HEK293 (cell line): ENCODE measurements around the gene SLK.

Source experiments
- CTCF ChIA-PET: fragments of 350-600 bp; formaldehyde crosslinking; extraction: SDS; loops from one replicate; lab custom pipeline; 2021; ENCODE audit warnings: antibody characterized with exemption; lab: Yijun Ruan, JAX
- POLR2A ChIA-PET: fragments of 300-600 bp; formaldehyde crosslinking; extraction: SDS; loops from one replicate; lab custom pipeline; 2020; ENCODE audit warnings: antibody characterized with exemption, inconsistent platforms; lab: Yijun Ruan, JAX
- H3K27ac ChIP-seq: fragments of 200-500 bp; sonication (Bioruptor generic); 2 replicates; pipeline ENCODE4 v1.5.1; 2014; ENCODE audit warnings: low read depth, low read length, control low read depth, inconsistent platforms; ENCODE audit errors: extremely low read depth
- H3K36me3 ChIP-seq, 2 experiments: fragments of 200-500 bp in 1 of 2; sonication (Bioruptor generic) in 1 of 2; 1 replicate in 1 of 2; 2 replicates in 1 of 2; pipeline ENCODE4 v1.5.1; 2014 to 2017; ENCODE audit warnings: inconsistent platforms in 2 of 2, low read length in 2 of 2; ENCODE audit not compliant: control insufficient read depth in 2 of 2, insufficient read depth in 1 of 2
- H3K4me1 ChIP-seq: fragments of 200-500 bp; sonication (Bioruptor generic); 2 replicates; pipeline ENCODE4 v1.5.1; 2014; ENCODE audit warnings: mild to moderate bottlenecking, low read length, inconsistent platforms; ENCODE audit not compliant: control insufficient read depth, insufficient read depth
- H3K4me3 ChIP-seq: 2 replicates; pipeline ENCODE4 v1.5.1; 2011; ENCODE audit warnings: low read depth, mild to moderate bottlenecking, control low read depth, low read length, moderate library complexity
- H3K9me3 ChIP-seq: fragments of 200-500 bp; sonication (Bioruptor generic); 2 replicates; pipeline ENCODE4 v1.5.1; 2014; ENCODE audit warnings: low read depth, low read length, inconsistent platforms; ENCODE audit not compliant: control insufficient read depth, insufficient read depth
- GFI1B ChIP-seq: fragments of 450-650 bp; formaldehyde crosslinking; IDR thresholded peaks from 2 replicates; pipeline ENCODE4 v1.5.1; 2016; ENCODE audit warnings: missing biosample characterization, missing genetic modification characterization
- IKZF3 ChIP-seq: fragments of 450-650 bp; IDR thresholded peaks from 2 replicates; pipeline ENCODE4 v1.5.0; 2018; ENCODE audit warnings: missing biosample characterization, mild to moderate bottlenecking, missing genetic modification characterization, moderate library complexity
- KLF7 ChIP-seq: fragments of 450-650 bp; formaldehyde crosslinking; IDR thresholded peaks from 2 replicates; pipeline ENCODE4 v1.5.1; 2016; ENCODE audit warnings: missing biosample characterization, missing genetic modification characterization, borderline replicate concordance
- PRDM1 ChIP-seq: fragments of 450-650 bp; formaldehyde crosslinking; IDR thresholded peaks from 2 replicates; pipeline ENCODE4; 2016; ENCODE audit warnings: missing biosample characterization, missing genetic modification characterization
- SALL2 ChIP-seq: fragments of 450-650 bp; formaldehyde crosslinking; IDR thresholded peaks from 2 replicates; pipeline ENCODE4 v1.5.0; 2017; ENCODE audit warnings: missing biosample characterization, mild to moderate bottlenecking, missing genetic modification characterization, borderline replicate concordance
- SP3 ChIP-seq: fragments of 450-650 bp; formaldehyde crosslinking; IDR thresholded peaks from 2 replicates; pipeline ENCODE4 v1.5.1; 2016; ENCODE audit warnings: missing biosample characterization, missing genetic modification characterization
- ZFP41 ChIP-seq: fragments of 450-650 bp; formaldehyde crosslinking; IDR thresholded peaks from 2 replicates; pipeline ENCODE4 v1.5.1; 2016; ENCODE audit warnings: missing biosample characterization, missing genetic modification characterization, borderline replicate concordance
- ZNF112 ChIP-seq: fragments of 450-650 bp; formaldehyde crosslinking; IDR thresholded peaks from 2 replicates; pipeline ENCODE4 v1.5.0; 2017; ENCODE audit warnings: missing biosample characterization, missing genetic modification characterization
- ZNF140 ChIP-seq: fragments of 450-650 bp; formaldehyde crosslinking; IDR thresholded peaks from 2 replicates; pipeline ENCODE4 v1.5.1; 2016; ENCODE audit warnings: missing biosample characterization, missing genetic modification characterization
- ZNF211 ChIP-seq: fragments of 450-650 bp; formaldehyde crosslinking; IDR thresholded peaks from 2 replicates; pipeline ENCODE4 v1.5.1; 2016; ENCODE audit warnings: low read depth, missing biosample characterization, missing genetic modification characterization
- ZNF292 ChIP-seq: fragments of 450-650 bp; formaldehyde crosslinking; IDR thresholded peaks from 2 replicates; pipeline ENCODE4 v1.5.1; 2016; ENCODE audit warnings: low read depth, missing biosample characterization, missing genetic modification characterization, borderline replicate concordance
- ZNF335 ChIP-seq: fragments of 450-650 bp; formaldehyde crosslinking; conservative IDR thresholded peaks from 2 replicates; pipeline ENCODE4 v1.5.1; 2016; ENCODE audit warnings: missing biosample characterization, missing genetic modification characterization
- ZNF341 ChIP-seq: fragments of 450-650 bp; formaldehyde crosslinking; IDR thresholded peaks from 2 replicates; pipeline ENCODE4; 2016; ENCODE audit warnings: low read depth, missing biosample characterization, missing genetic modification characterization
- ZNF426 ChIP-seq: fragments of 450-650 bp; formaldehyde crosslinking; IDR thresholded peaks from 2 replicates; pipeline ENCODE4 v1.5.1; 2017; ENCODE audit warnings: missing biosample characterization, missing genetic modification characterization, mild to moderate bottlenecking, inconsistent platforms, moderate library complexity
- ZNF514 ChIP-seq: fragments of 450-650 bp; formaldehyde crosslinking; IDR thresholded peaks from 2 replicates; pipeline ENCODE4 v1.5.1; 2016; ENCODE audit warnings: missing biosample characterization, missing genetic modification characterization
- ZNF549 ChIP-seq: fragments of 450-650 bp; IDR thresholded peaks from 2 replicates; pipeline ENCODE4 v1.5.1; 2018; ENCODE audit warnings: missing biosample characterization, missing genetic modification characterization, mild to moderate bottlenecking, inconsistent platforms, moderate library complexity
- ZNF571 ChIP-seq: fragments of 450-650 bp; formaldehyde crosslinking; IDR thresholded peaks from 2 replicates; pipeline ENCODE4 v1.5.0; 2017; ENCODE audit warnings: missing biosample characterization, missing genetic modification characterization
- ZNF658 ChIP-seq: fragments of 450-650 bp; formaldehyde crosslinking; IDR thresholded peaks from 2 replicates; pipeline ENCODE4; 2016; ENCODE audit warnings: missing biosample characterization, missing genetic modification characterization
- ZNF660 ChIP-seq: fragments of 450-650 bp; IDR thresholded peaks from 2 replicates; pipeline ENCODE4 v1.5.1; 2018; ENCODE audit warnings: missing biosample characterization, mild to moderate bottlenecking, missing genetic modification characterization
- ZNF792 ChIP-seq: fragments of 450-650 bp; formaldehyde crosslinking; IDR thresholded peaks from 2 replicates; pipeline ENCODE4 v1.5.1; 2016; ENCODE audit warnings: missing biosample characterization, missing genetic modification characterization
- ZSCAN23 ChIP-seq: fragments of 450-650 bp; formaldehyde crosslinking; IDR thresholded peaks from 2 replicates; pipeline ENCODE4 v1.5.1; 2016; ENCODE audit warnings: missing biosample characterization, missing genetic modification characterization
- TF ChIP-seq, protein P1 (sequence below): fragments of 450-650 bp; formaldehyde crosslinking; IDR thresholded peaks from 2 replicates; pipeline ENCODE4 v1.5.1; 2017; ENCODE audit warnings: missing biosample characterization, missing genetic modification characterization
- TF ChIP-seq, protein P2 (sequence below): fragments of 450-650 bp; formaldehyde crosslinking; IDR thresholded peaks from 2 replicates; pipeline ENCODE4 v1.5.0; 2017; ENCODE audit warnings: missing biosample characterization, missing genetic modification characterization, borderline replicate concordance
- TF ChIP-seq, protein P3 (sequence below): fragments of 450-650 bp; formaldehyde crosslinking; IDR thresholded peaks from 2 replicates; pipeline ENCODE4 v1.5.1; 2016; ENCODE audit warnings: missing biosample characterization, missing genetic modification characterization, borderline replicate concordance
- TF ChIP-seq, protein P4 (sequence below): fragments of 450-650 bp; formaldehyde crosslinking; IDR thresholded peaks from 2 replicates; pipeline ENCODE4 v1.5.1; 2016; ENCODE audit warnings: missing biosample characterization, missing genetic modification characterization

Gene SLK

DNA sequence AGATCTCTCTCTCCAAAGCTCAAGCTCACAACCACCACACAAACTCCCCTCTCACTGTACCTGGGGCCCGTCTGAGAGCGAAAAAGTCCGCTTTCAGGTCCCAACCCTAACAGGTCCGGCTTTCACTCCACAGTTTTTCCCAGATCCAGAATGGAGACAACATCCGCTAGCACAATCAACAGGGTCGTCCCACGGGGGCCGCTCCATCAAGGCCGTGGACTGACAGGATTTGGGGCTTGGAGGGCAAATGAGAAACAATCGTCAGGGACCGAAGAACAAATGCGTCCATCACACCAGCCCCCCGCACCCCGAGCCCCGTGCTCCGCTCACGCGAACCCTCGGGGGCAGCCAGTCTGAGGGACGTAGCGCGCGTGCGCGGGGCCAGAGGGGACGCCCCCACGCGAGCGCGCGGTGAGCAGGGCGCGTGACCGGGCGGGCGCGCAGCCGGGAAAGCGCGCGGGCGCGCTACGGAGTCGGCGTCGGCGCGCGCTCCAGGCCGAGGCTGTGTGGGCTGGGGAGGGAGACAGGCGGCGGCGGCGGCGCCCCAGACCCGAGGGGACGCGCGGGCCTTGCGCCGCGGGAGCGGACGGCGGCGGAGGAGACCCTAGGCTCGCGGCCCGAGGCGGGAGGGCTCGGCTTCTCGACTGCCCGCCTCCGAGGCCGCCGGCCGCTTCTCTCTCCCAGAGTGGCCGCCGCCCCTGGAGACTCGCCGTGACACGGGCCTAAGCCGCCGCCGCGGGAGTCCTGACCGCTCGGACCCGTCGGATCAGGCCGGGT lies at the start of gene SLK:
SLK (plus strand) TSS at position 470 of the 777 bp plus-strand sequence. CDS start 606 bp downstream, outside the sequence.
- POLR2A ChIA-PET: interaction anchor here (0.6 kb wide), 2 partner anchors 53 to 269 kb away, joined by 3 to 5 read pairs; no protein-coding TSS in a partner anchor
- CTCF ChIA-PET: interaction anchor here (0.6 to 1.4 kb wide), 4 partner anchors 16 to 265 kb away, joined by 3 to 5 read pairs (median 3); no protein-coding TSS in a partner anchor
- TF ChIP-seq ZFP41: no peak
- no peak for TF ChIP-seq ZNF341 (tag by site-specific recombination)
- TF ChIP-seq, protein P1, sequence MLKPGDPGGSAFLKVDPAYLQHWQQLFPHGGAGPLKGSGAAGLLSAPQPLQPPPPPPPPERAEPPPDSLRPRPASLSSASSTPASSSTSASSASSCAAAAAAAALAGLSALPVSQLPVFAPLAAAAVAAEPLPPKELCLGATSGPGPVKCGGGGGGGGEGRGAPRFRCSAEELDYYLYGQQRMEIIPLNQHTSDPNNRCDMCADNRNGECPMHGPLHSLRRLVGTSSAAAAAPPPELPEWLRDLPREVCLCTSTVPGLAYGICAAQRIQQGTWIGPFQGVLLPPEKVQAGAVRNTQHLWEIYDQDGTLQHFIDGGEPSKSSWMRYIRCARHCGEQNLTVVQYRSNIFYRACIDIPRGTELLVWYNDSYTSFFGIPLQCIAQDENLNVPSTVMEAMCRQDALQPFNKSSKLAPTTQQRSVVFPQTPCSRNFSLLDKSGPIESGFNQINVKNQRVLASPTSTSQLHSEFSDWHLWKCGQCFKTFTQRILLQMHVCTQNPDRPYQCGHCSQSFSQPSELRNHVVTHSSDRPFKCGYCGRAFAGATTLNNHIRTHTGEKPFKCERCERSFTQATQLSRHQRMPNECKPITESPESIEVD: no peak
- TF ChIP-seq ZNF660 (tag by site-specific recombination): peak; percentile 50; the same call in 1 of the 2 replicates
- TF ChIP-seq ZSCAN23 (tag by site-specific recombination): 0 out of 2 replicates have a peak, but pooled peaks have one; percentile 24
- no peak for TF ChIP-seq SALL2
- TF ChIP-seq PRDM1 (tag by site-specific recombination): peak; percentile 80
- no peak for TF ChIP-seq ZNF140
- TF ChIP-seq ZNF571: no peak
- TF ChIP-seq SP3 (tag by site-specific recombination): 0 out of 2 replicates have a peak, but pooled peaks have one; percentile 15
- TF ChIP-seq ZNF112 (tag by site-specific recombination): no peak
- no peak for TF ChIP-seq ZNF792 (tag by site-specific recombination)
- TF ChIP-seq, protein P2, sequence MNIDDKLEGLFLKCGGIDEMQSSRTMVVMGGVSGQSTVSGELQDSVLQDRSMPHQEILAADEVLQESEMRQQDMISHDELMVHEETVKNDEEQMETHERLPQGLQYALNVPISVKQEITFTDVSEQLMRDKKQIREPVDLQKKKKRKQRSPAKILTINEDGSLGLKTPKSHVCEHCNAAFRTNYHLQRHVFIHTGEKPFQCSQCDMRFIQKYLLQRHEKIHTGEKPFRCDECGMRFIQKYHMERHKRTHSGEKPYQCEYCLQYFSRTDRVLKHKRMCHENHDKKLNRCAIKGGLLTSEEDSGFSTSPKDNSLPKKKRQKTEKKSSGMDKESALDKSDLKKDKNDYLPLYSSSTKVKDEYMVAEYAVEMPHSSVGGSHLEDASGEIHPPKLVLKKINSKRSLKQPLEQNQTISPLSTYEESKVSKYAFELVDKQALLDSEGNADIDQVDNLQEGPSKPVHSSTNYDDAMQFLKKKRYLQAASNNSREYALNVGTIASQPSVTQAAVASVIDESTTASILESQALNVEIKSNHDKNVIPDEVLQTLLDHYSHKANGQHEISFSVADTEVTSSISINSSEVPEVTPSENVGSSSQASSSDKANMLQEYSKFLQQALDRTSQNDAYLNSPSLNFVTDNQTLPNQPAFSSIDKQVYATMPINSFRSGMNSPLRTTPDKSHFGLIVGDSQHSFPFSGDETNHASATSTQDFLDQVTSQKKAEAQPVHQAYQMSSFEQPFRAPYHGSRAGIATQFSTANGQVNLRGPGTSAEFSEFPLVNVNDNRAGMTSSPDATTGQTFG: no peak
- no peak for TF ChIP-seq ZNF658
- TF ChIP-seq, protein P3, sequence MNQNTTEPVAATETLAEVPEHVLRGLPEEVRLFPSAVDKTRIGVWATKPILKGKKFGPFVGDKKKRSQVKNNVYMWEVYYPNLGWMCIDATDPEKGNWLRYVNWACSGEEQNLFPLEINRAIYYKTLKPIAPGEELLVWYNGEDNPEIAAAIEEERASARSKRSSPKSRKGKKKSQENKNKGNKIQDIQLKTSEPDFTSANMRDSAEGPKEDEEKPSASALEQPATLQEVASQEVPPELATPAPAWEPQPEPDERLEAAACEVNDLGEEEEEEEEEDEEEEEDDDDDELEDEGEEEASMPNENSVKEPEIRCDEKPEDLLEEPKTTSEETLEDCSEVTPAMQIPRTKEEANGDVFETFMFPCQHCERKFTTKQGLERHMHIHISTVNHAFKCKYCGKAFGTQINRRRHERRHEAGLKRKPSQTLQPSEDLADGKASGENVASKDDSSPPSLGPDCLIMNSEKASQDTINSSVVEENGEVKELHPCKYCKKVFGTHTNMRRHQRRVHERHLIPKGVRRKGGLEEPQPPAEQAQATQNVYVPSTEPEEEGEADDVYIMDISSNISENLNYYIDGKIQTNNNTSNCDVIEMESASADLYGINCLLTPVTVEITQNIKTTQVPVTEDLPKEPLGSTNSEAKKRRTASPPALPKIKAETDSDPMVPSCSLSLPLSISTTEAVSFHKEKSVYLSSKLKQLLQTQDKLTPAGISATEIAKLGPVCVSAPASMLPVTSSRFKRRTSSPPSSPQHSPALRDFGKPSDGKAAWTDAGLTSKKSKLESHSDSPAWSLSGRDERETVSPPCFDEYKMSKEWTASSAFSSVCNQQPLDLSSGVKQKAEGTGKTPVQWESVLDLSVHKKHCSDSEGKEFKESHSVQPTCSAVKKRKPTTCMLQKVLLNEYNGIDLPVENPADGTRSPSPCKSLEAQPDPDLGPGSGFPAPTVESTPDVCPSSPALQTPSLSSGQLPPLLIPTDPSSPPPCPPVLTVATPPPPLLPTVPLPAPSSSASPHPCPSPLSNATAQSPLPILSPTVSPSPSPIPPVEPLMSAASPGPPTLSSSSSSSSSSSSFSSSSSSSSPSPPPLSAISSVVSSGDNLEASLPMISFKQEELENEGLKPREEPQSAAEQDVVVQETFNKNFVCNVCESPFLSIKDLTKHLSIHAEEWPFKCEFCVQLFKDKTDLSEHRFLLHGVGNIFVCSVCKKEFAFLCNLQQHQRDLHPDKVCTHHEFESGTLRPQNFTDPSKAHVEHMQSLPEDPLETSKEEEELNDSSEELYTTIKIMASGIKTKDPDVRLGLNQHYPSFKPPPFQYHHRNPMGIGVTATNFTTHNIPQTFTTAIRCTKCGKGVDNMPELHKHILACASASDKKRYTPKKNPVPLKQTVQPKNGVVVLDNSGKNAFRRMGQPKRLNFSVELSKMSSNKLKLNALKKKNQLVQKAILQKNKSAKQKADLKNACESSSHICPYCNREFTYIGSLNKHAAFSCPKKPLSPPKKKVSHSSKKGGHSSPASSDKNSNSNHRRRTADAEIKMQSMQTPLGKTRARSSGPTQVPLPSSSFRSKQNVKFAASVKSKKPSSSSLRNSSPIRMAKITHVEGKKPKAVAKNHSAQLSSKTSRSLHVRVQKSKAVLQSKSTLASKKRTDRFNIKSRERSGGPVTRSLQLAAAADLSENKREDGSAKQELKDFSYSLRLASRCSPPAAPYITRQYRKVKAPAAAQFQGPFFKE: no peak
- TF ChIP-seq ZNF211: no peak
- TF ChIP-seq ZNF514 (tag by site-specific recombination): no peak
- peak; percentile 48; the same call in 1 of the 2 replicates for TF ChIP-seq ZNF549 (tag by site-specific recombination)
- no peak for TF ChIP-seq KLF7 (tag by site-specific recombination)
- TF ChIP-seq, protein P4, sequence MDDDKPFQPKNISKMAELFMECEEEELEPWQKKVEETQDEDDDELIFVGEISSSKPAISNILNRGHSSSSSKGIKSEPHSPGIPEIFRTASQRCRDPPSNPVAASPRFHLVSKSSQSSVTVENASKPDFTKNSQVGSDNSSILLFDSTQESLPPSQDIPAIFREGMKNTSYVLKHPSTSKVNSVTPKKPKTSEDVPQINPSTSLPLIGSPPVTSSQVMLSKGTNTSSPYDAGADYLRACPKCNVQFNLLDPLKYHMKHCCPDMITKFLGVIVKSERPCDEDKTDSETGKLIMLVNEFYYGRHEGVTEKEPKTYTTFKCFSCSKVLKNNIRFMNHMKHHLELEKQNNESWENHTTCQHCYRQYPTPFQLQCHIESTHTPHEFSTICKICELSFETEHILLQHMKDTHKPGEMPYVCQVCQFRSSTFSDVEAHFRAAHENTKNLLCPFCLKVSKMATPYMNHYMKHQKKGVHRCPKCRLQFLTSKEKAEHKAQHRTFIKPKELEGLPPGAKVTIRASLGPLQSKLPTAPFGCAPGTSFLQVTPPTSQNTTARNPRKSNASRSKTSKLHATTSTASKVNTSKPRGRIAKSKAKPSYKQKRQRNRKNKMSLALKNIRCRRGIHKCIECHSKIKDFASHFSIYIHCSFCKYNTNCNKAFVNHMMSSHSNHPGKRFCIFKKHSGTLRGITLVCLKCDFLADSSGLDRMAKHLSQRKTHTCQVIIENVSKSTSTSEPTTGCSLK (tag by site-specific recombination): no peak
- peak; percentile 83 for TF ChIP-seq ZNF335
- TF ChIP-seq ZNF426: no peak
- no peak for TF ChIP-seq ZNF292 (tag by site-specific recombination)
- TF ChIP-seq GFI1B (tag by site-specific recombination): no peak
- TF ChIP-seq IKZF3: peak; percentile 82

More for the DNA sequence above, at the start of gene SLK:
- Histone ChIP-seq H3K4me3 (peak within 1 kb of the TSS; percentile 89), H3K4me1 (peaks cover 5% of the 10 kb centered on the region; the same call in 1 of the 2 replicates), H3K36me3 (no peaks in the 10 kb centered on the region), H3K27ac (peak within 1 kb of the TSS; percentile 96), H3K9me3 (no peaks in the 10 kb centered on the region)
